Activated naive CD4-positive, alpha-beta T cell treated with anti-CD3 and anti-CD28 coated beads, Interleukin-2, amount 10 ng/mL, durations not matched to agents 7 days and 5 days (primary cell): ENCODE measurements around the gene PANK3.
"Not testable (repeated sequence)": the region's sequence is repeated elsewhere in the genome, so short reads cannot be mapped to it uniquely, and the experiment has no call there.

Experiments used
- CTCF ChIA-PET: fragments of 350-600 bp; sonication (Branson Sonifier 250); formaldehyde crosslinking; loops from one replicate; lab custom pipeline; 2021; ENCODE audit warnings: antibody characterized with exemption; lab: Charles Lee
- DNase-seq: peaks from one replicate; pipeline ENCODE4 v3.0.0-alpha.2; 2020
- H3K27ac Mint-ChIP-seq: one replicate; pipeline ENCODE4 v1.8.0; 2021; ENCODE audit warnings: mild to moderate bottlenecking, moderate library complexity, mixed read lengths
- H3K27me3 Mint-ChIP-seq: one replicate; pipeline ENCODE4 v1.8.0; 2021; ENCODE audit warnings: mild to moderate bottlenecking, mixed read lengths
- H3K36me3 Mint-ChIP-seq: one replicate; pipeline ENCODE4 v1.8.0; 2021; ENCODE audit warnings: mixed read lengths
- H3K4me1 Mint-ChIP-seq: one replicate; pipeline ENCODE4 v1.8.0; 2021; ENCODE audit warnings: mixed read lengths
- H3K4me3 Mint-ChIP-seq: one replicate; pipeline ENCODE4 v1.8.0; 2021; ENCODE audit warnings: mild to moderate bottlenecking, moderate library complexity, mixed read lengths
- H3K9me3 Mint-ChIP-seq: one replicate; pipeline ENCODE4 v1.8.0; 2021; ENCODE audit warnings: mixed read lengths

Gene PANK3

DNA sequence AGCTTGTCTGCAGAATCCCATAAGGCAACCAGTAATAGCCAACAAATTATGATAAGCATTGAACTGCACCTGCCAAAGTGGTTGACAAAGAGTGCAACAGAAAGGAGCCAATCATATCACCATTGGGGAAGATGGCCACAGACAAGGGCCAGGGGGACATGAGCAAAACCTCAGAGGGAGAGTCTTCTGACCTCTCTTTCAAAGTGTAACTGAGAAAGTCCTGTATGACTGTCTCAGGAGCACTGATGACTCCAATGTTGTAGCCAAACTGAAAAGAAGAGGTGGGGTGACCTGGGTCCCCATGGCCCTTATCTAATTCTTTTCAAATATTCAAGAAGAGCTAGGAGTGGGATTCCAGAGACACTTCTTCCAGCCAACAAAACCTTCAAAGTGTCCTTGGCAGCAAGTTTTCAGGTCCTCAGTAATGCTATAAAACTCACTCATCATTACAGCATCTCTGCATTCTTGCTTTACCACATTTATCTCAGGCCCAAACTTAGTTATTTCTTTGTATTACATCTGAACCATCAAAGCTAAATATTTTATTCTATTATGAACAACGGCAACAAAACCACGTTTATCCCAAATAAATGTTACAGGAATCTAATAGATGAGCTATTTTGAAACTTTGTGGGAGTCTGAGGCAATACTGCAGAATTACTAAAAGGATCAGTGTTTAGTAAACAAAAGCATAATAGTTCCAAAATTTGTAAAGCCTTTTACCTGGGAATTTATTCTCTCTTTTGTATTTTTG is 25.6 kb downstream of the PANK3 start:
- Mint-ChIP-seq H3K4me1 (no peaks in the 10 kb centered on the region), H3K27ac (no peak overlapping the region), H3K9me3 (no peaks in the 10 kb centered on the region), H3K36me3 (peaks cover 55% of the 10 kb centered on the region), H3K4me3 (no peak overlapping the region), H3K27me3 (no peaks in the 10 kb centered on the region)
- DNase-seq: no peak
- CTCF ChIA-PET: no interaction called here

DNA sequence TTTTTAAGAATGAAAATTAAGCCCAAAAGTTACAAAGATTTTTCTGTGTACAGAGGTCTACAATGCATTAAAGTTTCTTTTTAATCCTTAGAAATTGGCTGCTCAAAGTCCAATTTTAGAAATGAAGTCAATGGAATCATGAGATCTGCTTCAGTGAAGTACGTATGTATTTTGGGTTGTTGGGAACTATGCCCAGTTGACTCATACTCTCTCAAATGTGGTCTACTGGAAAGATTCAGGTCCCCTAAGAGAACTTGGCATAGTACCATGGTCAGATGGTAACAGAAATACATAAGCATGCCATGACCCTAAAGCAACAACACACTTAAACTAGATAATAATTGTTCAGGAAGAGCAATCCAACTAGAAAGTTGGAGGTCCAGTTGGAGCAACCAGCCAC is 27.0 kb downstream of the PANK3 start:
- Mint-ChIP-seq H3K27me3 (no peaks in the 10 kb centered on the region), H3K4me1 (no peaks in the 10 kb centered on the region), H3K4me3 (no peak overlapping the region), H3K9me3 (no peaks in the 10 kb centered on the region), H3K36me3 (peaks cover 58% of the 10 kb centered on the region), H3K27ac (no peak overlapping the region)
- CTCF ChIA-PET: no interaction called here
- no peak for DNase-seq

DNA sequence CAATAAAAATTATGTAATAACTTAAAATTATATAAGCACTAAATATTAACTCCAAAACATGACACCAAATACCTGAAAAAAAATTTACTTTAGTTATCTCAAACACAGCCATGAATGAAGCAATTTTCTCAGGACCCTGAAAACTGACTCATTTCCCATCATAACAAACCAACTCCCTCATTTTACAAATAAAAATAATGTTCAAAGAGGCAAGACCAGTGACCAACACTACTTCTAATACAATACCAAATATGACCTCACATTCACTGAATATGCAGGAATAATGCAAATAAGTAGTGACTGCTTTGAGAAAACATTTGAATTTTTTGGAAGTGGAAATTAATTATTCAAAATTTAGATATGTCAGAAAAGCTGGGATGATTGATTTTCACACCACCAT is 28.5 kb downstream of the PANK3 start:
- H3K4me1 Mint-ChIP-seq: no peaks in the 10 kb centered on the region
- no peak overlapping the region for H3K4me3 Mint-ChIP-seq
- no peaks in the 10 kb centered on the region for H3K27me3 Mint-ChIP-seq
- H3K36me3 Mint-ChIP-seq: peaks cover 54% of the 10 kb centered on the region
- H3K27ac Mint-ChIP-seq: no peak overlapping the region
- H3K9me3 Mint-ChIP-seq: no peaks in the 10 kb centered on the region
- CTCF ChIA-PET: no interaction called here
- DNase-seq: no peak

DNA sequence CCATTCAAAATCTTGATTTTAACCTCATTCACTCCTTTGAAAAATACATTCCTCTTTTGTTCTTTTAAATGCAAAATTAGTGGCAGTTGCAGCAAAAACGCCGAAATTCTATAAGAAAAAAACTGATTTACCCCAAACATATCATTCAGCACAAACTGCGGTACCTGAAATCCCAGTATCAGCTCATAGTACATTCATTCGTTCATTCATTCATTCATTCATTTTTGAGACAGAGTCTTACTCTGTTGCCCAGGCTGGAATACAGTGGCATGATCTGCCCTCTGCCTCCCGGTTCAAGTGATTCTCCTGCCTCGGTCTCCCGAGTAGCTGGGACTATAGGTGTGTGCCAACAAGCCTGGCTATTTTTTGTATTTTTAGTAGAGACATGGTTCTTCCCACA is 29.6 kb downstream of the PANK3 start:
- DNase-seq: no peak
- H3K9me3 Mint-ChIP-seq: no peaks in the 10 kb centered on the region
- no peaks in the 10 kb centered on the region for H3K4me1 Mint-ChIP-seq
- no peak overlapping the region for H3K27ac Mint-ChIP-seq
- no peaks in the 10 kb centered on the region for H3K27me3 Mint-ChIP-seq
- CTCF ChIA-PET: no interaction called here
- H3K36me3 Mint-ChIP-seq: peaks cover 49% of the 10 kb centered on the region
- H3K4me3 Mint-ChIP-seq: no peak overlapping the region

DNA sequence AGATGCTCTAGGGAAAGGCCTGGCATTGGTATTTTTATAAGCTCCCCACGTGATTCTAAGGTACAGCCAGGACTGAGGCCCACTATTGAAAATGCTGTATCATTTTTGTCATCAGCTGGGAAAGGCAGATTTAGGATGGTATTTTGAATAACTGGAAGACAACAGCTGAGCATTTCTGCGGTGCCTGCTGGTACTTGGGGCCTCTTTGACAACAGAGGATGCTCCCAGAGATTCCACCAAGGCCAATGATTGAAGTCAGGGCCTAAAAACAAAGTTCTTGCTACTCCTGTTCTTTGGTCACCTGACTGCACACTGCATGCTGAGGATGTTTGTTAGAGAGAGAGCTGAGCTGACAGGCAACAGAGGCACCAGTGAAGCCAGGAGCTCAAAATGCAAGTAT is 42.0 kb downstream of the PANK3 start:
- Mint-ChIP-seq H3K4me1 (no peaks in the 10 kb centered on the region), H3K9me3 (no peaks in the 10 kb centered on the region), H3K27ac (no peak overlapping the region), H3K27me3 (peaks cover 29% of the 10 kb centered on the region), H3K36me3 (no peaks in the 10 kb centered on the region), H3K4me3 (no peak overlapping the region)
- CTCF ChIA-PET: no interaction called here
- DNase-seq: no peak

DNA sequence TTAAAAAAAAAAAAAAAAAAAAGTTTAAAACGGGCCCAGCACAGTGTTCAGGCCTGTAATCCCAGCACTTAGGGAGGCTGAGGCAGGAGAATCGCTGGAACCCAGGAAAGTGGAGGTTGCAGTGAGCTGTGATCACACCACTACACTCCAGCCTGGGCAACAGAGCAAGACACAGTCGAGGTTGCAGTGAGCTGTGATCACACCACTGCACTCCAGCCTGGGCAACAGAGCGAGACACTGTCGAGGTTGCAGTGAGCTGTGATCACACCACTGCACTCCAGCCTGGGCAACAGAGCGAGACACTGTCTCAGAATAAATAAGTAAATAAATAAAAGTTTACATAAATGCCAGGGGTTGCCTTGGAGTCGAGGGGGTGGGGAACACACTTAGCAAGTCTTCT is 44.8 kb downstream of the PANK3 start:
- DNase-seq, H3K4me1 Mint-ChIP-seq, H3K4me3 Mint-ChIP-seq, CTCF ChIA-PET, H3K9me3 Mint-ChIP-seq, H3K36me3 Mint-ChIP-seq, H3K27ac Mint-ChIP-seq: not testable (repeated sequence)
- peaks cover 55% of the 10 kb centered on the region for H3K27me3 Mint-ChIP-seq

DNA sequence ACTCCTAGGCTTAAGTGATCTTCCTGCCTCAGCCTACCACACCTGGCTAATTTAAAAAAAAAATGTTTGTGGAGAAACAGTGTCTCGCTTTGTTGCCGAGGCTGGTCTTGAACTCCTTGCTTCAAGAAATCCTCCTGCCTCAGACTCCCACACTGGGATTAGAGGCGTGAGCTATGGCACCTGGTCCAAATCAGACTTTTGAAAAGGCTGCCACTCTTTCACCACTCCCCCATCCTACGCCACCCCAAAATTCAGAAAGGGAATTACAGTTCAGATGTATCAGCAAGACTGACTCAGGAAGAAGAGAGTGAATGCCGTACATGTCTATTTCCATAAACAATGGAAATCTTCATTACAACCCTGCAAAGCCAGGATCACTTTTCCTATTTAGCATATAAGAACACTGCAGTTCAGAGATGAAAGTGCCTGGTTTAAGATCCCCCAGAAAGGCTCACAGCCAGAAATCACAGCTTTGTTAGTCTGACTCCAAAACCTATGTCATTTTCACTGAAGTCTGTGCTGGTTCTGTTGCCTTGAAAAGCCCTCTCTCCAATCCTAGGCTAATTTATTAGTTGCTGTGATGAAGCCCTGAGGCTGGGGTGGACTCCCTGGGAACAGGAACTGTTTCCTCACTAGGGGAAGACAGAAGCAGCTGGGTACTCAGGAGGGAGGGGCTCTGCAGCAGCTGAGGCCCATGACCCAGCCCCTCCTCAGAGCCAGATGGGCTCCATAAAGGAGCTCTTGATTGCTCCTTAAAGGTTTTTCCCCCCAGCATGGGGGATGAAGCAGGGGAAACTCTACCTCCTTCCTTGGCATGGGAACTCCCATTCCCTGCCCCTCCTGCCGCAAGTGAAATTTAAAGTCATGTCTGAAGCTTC is 46.9 kb downstream of the PANK3 start:
- DNase-seq: no peak
- Mint-ChIP-seq H3K4me1 (peaks cover 12% of the 10 kb centered on the region), H3K36me3 (peaks cover 9% of the 10 kb centered on the region), H3K27ac (no peak overlapping the region), H3K9me3 (no peaks in the 10 kb centered on the region), H3K27me3 (peaks cover 68% of the 10 kb centered on the region), H3K4me3 (no peak overlapping the region)
- CTCF ChIA-PET: no interaction called here

DNA sequence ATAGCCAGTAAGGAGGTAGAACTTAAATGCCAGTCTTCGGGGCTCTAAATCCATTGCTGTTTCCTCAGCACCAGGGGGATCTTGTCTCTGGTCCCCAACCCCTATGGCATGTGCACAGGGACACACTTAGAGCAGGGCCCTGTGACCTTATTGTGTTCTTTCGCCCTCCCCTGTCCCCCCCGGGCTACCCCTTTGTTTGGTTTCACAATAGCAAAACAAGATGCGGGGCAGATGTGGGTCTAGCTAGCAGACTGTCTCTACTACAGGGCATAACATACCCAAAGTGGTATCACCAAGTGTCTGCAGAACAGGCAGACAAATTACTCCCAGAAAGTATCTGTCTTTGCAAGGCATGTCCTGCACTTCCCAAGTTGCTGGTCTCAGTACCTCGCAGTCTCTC is 48.0 kb downstream of the PANK3 start:
- no peak overlapping the region for H3K27ac Mint-ChIP-seq
- peaks cover 64% of the 10 kb centered on the region for H3K27me3 Mint-ChIP-seq
- peaks cover 9% of the 10 kb centered on the region for H3K36me3 Mint-ChIP-seq
- H3K4me1 Mint-ChIP-seq: peaks cover 12% of the 10 kb centered on the region
- CTCF ChIA-PET: no interaction called here
- H3K4me3 Mint-ChIP-seq: no peak overlapping the region
- DNase-seq: no peak
- H3K9me3 Mint-ChIP-seq: no peaks in the 10 kb centered on the region

DNA sequence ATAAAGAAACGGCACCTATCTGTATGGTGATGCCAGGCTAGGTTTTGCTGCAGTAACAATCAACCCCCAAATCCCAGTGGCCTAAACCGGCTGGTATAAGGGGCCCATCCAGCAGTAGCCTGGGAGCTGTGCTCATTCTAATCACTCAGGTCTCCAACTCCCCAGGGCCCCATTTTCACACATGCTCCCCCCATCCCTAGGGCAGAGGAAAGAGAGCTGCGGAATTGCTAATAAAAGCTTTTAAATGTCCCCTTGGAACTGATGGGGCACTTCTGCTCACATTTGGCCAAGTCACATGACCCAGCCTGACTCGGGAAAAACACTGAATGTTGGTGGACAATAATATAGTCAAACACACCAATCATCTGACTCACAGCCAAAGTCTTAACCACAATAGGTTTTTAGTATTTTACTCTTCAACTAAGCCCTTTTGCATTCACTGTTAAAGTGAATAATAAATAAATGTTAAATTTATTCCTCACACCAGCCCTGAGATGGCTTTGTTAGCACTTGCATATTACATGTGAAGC is 48.5 kb downstream of the PANK3 start:
- Mint-ChIP-seq H3K36me3 (peaks cover 9% of the 10 kb centered on the region), H3K27ac (no peak overlapping the region), H3K4me1 (peaks cover 12% of the 10 kb centered on the region), H3K4me3 (peak overlapping the region; percentile 49), H3K9me3 (no peaks in the 10 kb centered on the region), H3K27me3 (peaks cover 62% of the 10 kb centered on the region)
- CTCF ChIA-PET: no interaction called here
- no peak for DNase-seq

DNA sequence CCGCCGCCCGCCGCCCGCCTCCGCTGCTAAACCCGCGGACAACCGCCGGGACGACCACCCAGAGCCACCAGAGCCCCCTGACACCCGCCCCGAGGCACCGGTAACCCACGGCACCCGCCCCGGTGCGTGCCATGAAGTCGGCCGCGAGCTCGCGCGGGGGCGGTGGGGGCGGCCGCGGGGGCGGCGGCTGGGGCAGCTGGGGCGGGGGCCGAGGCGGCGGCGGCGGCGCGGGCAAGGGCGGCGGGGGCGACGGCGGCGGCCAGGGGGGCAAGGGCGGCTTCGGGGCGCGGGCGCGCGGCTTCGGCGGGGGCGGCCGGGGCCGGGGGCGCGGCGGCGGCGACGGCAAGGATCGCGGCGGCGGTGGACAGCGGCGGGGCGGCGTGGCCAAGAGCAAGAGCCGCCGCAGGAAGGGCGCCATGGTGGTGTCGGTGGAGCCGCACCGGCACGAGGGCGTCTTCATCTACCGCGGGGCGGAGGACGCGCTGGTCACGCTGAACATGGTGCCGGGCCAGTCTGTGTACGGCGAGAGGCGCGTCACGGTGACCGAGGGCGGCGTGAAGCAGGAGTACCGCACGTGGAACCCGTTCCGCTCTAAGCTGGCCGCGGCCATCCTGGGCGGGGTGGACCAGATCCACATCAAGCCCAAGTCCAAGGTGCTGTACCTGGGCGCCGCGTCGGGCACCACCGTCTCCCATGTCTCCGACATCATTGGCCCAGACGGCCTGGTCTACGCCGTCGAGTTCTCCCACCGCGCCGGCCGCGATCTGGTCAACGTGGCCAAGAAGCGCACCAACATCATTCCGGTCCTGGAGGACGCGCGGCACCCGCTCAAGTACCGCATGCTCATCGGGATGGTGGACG is 49.6 kb downstream of the PANK3 start:
- peak overlapping the region; percentile 49 for H3K4me3 Mint-ChIP-seq
- H3K9me3 Mint-ChIP-seq: no peaks in the 10 kb centered on the region
- CTCF ChIA-PET: no interaction called here
- H3K36me3 Mint-ChIP-seq: peaks cover 10% of the 10 kb centered on the region
- DNase-seq: peak; percentile 21
- H3K27ac Mint-ChIP-seq: no peak overlapping the region
- H3K4me1 Mint-ChIP-seq: peaks cover 12% of the 10 kb centered on the region
- peaks cover 56% of the 10 kb centered on the region for H3K27me3 Mint-ChIP-seq

DNA sequence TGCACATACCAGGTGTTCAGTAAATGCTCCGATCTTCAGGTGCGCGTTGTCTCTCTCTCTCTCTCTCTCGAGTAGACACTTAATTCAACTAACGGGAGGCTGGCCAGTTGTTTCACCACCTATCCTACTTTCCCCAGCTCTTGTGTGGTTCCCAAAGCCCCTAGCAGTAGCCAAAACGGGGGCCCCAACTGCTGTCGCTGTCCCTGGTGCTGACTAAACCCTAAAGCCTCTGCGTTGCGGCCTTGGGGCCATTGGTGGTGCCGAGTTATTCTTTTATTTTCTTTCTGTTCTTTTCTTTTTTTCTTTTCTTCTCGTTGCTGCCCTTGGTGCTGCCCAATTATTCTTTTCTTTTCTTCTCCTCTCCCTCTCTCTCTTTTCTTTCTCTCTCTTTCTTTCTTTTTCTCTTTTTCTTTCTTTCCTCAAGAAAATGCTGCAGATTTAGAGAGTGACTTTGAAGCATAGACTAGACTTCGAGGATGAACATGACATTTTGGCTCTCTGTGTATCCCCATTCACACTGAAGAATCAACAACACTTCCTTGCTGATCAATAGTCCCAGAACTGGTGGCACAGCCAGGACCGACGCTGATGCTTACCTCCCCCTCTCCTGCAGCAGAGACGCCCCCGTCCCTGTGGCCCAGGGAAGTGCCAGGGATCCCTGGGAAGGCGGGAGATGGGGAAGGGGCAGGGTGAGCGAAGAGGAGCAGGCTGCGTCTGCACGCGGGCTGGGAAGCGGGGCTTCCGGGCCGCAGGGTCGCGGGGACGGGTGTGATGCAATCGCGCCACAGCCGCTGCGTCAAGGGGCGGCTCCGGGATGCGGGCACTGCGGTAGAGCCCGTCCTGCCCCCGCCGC is 50.4 kb downstream of the PANK3 start, which contains the start of gene FBLL1:
TSS of gene FBLL1 (plus strand) at position 785 of the 853 bp plus-strand sequence. CDS start 200 bp downstream, outside the sequence.
- DNase-seq: peak; percentile 61
- H3K27ac Mint-ChIP-seq: peak within 1 kb of the TSS; percentile 42
- no peaks in the 10 kb centered on the region for H3K9me3 Mint-ChIP-seq
- CTCF ChIA-PET: no interaction called here
- H3K27me3 Mint-ChIP-seq: peaks cover 55% of the 10 kb centered on the region
- H3K4me1 Mint-ChIP-seq: peaks cover 12% of the 10 kb centered on the region
- H3K4me3 Mint-ChIP-seq: peak within 1 kb of the TSS; percentile 63
- peaks cover 12% of the 10 kb centered on the region for H3K36me3 Mint-ChIP-seq

DNA sequence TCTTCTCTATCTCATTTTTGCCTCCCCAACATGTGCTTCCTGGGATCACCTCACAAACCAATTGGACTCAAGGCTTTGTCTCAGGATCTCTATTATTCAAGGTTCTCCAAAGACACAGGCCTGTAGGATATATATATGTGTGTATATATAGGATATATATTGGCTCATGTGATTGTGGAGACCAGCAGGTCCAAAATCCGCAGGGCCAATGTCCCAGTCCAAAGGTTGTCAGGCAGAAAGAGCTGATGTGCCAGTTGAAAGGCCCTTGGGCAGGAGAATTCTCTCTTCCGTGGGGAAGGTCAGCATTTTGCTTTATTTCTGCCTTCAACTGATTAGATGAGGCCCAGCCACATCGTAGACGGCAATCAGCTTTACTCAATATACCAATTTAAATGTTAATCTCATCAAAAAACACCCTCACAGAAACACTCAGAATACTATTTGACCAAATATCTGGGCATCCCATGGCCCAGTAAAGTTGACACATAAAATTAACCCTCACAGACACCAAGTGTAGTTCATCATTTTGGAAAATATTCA is 51.3 kb downstream of the PANK3 start:
- no peak for DNase-seq
- CTCF ChIA-PET: no interaction called here
- Mint-ChIP-seq H3K9me3 (no peaks in the 10 kb centered on the region), H3K4me1 (peaks cover 12% of the 10 kb centered on the region), H3K27me3 (peaks cover 51% of the 10 kb centered on the region), H3K36me3 (peaks cover 14% of the 10 kb centered on the region), H3K27ac (no peak overlapping the region), H3K4me3 (peak overlapping the region; percentile 63)

DNA sequence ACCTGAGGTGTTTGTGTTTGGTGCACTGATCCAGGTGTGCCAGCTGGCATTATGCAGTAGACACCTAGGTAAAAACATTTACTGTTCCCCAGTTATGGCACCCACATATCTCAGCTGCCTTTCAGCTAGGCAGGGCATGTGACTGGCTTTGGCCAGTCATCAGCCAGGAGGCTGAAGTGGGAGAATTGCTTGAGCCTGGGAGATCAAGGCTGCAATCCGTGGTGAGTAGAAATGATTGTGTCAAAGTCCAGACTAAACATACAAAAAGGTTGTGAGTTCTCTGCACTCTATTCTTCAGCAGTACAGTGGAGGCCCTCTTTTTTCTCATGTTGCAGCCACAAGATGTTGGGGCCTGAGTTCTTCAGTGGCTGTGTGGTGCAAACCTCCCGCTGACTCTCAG is 53.3 kb downstream of the PANK3 start:
- CTCF ChIA-PET: no interaction called here
- no peak for DNase-seq

More for the DNA sequence above, 53.3 kb downstream of the PANK3 start:
- Mint-ChIP-seq H3K9me3 (no peaks in the 10 kb centered on the region), H3K36me3 (peaks cover 16% of the 10 kb centered on the region), H3K27me3 (peaks cover 33% of the 10 kb centered on the region), H3K4me1 (peaks cover 12% of the 10 kb centered on the region), H3K27ac (no peak overlapping the region), H3K4me3 (no peak overlapping the region)
